Fibroblast of lung (primary cell): Measurements from ENCODE around the gene WWOX. TPM values are rescaled to one million over a fixed set of nuclear protein-coding genes. Genes with fewer than 3 reads are reported as not detected.

Source experiments
- DNase-seq, 2 donors: peaks; one replicate each; pipeline versions ENCODE4 v3.0.0 to v3.0.0-alpha.2; 2010; ENCODE audit warnings: low read depth in 2 of 2
- H2AFZ ChIP-seq: 2 replicates; pipeline ENCODE4 v1.5.1; 2012; ENCODE audit warnings: low read length, control low read depth, inconsistent platforms
- H3K27ac ChIP-seq: 2 replicates; pipeline ENCODE4 v1.5.1; 2011; ENCODE audit warnings: low read length, control low read depth; ENCODE audit not compliant: insufficient read depth
- H3K27me3 ChIP-seq: 2 replicates; pipeline ENCODE4 v1.5.1; 2011; ENCODE audit warnings: mild to moderate bottlenecking, low read length; ENCODE audit not compliant: control insufficient read depth, insufficient read depth
- H3K36me3 ChIP-seq: 2 replicates; pipeline ENCODE4 v1.5.1; 2011; ENCODE audit warnings: low read length; ENCODE audit not compliant: control insufficient read depth, insufficient read depth
- H3K4me1 ChIP-seq: 2 replicates; pipeline ENCODE4 v1.5.1; 2011; ENCODE audit warnings: low read length; ENCODE audit not compliant: control insufficient read depth, insufficient read depth; ENCODE audit errors: extremely low read depth
- H3K4me2 ChIP-seq: 2 replicates; pipeline ENCODE4 v1.5.1; 2011; ENCODE audit warnings: low read length, control low read depth; ENCODE audit not compliant: insufficient read depth; ENCODE audit errors: extremely low read depth
- H3K4me3 ChIP-seq, 4 experiments: fragments of 200-600 bp in 1 of 4; sonication (generic) in 1 of 4; replicated peaks in 1 of 4; 2 replicates each; pipeline ENCODE4 v1.5.1; 2011 to 2016; ENCODE audit warnings: low read length in 4 of 4, low read depth in 3 of 4, mild to moderate bottlenecking in 3 of 4, control low read depth in 2 of 4, inconsistent platforms in 1 of 4, mixed read lengths in 1 of 4; ENCODE audit not compliant: insufficient read depth in 1 of 4; ENCODE audit errors: control extremely low read depth in 1 of 4
- H3K79me2 ChIP-seq: 2 replicates; pipeline ENCODE4 v1.5.1; 2012; ENCODE audit warnings: mild to moderate bottlenecking, low read length, inconsistent platforms; ENCODE audit not compliant: control insufficient read depth, insufficient read depth
- H3K9ac ChIP-seq: 2 replicates; pipeline ENCODE4 v1.5.1; 2011; ENCODE audit warnings: mild to moderate bottlenecking, low read length, control low read depth; ENCODE audit not compliant: insufficient read depth
- H3K9me3 ChIP-seq: 2 replicates; pipeline ENCODE4 v1.5.1; 2012; ENCODE audit warnings: low read depth, low read length; ENCODE audit not compliant: control insufficient read depth, insufficient read depth
- H4K20me1 ChIP-seq: 2 replicates; pipeline ENCODE4 v1.5.1; 2011; ENCODE audit warnings: low read length; ENCODE audit not compliant: control insufficient read depth, insufficient read depth; ENCODE audit errors: extremely low read depth
- EZH2 ChIP-seq: IDR thresholded peaks from 2 replicates; pipeline ENCODE4 v1.5.1; 2012; ENCODE audit warnings: low read length, control low read depth, mild to moderate bottlenecking; ENCODE audit errors: missing control alignments
- polyA plus RNA-seq, 2 donors: library from polyadenylated mRNA; depleted of rRNA in 1 of 2; stranded (reverse) in 1 of 2; unstranded in 1 of 2; fragments of >200 nt; gene quantifications; 2 replicates each; pipeline ENCODE4 v1.2.1, GENCODE V29; 2011 to 2012; ENCODE audit warnings: missing spikeins in 1 of 2
- total RNA-seq: library from RNA; depleted of rRNA; stranded (reverse); fragments of >200 nt; gene quantifications from 2 replicates; pipeline ENCODE4 v1.2.1, GENCODE V29; 2014
- TF ChIP-seq, protein P1 (sequence below), 2 donors: IDR thresholded peaks in 1 of 2; conservative IDR thresholded peaks in 1 of 2; 1 replicate in 1 of 2; 2 replicates in 1 of 2; pipeline ENCODE4 v1.5.1; 2011 to 2012; ENCODE audit warnings: low read length in 2 of 2, control low read depth in 1 of 2, inconsistent platforms in 1 of 2, low read depth in 1 of 2, mild to moderate bottlenecking in 1 of 2

Gene WWOX
- total and polyA plus RNA-seq, 2 donors (not counting 1 experiment from before 2014, with no cell fraction given) = 5.6 to 16.3 TPM

DNA sequence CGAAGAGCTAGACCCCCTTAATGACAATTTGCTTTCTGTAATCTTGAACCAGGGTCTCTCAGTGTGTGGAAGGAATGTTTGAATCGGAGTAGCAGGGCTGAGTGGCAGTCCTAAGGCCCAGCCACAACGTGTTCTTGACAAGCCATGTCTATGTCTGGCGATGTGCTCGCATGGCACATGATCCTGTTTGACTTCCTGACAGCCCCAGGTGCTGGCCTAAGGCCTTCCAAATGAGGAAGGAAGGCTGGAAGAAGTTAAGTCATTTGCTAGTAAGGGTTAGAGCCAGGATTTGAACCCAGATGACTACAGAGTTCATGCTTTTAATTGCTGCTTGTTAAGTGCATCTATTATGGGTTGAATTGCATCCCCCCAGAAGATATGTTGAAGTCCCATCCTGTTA lies 1014.4 kb downstream of the WWOX start:
- no peak overlapping the region for H3K4me2 ChIP-seq
- no peak for TF ChIP-seq EZH2
- TF ChIP-seq, protein P1, sequence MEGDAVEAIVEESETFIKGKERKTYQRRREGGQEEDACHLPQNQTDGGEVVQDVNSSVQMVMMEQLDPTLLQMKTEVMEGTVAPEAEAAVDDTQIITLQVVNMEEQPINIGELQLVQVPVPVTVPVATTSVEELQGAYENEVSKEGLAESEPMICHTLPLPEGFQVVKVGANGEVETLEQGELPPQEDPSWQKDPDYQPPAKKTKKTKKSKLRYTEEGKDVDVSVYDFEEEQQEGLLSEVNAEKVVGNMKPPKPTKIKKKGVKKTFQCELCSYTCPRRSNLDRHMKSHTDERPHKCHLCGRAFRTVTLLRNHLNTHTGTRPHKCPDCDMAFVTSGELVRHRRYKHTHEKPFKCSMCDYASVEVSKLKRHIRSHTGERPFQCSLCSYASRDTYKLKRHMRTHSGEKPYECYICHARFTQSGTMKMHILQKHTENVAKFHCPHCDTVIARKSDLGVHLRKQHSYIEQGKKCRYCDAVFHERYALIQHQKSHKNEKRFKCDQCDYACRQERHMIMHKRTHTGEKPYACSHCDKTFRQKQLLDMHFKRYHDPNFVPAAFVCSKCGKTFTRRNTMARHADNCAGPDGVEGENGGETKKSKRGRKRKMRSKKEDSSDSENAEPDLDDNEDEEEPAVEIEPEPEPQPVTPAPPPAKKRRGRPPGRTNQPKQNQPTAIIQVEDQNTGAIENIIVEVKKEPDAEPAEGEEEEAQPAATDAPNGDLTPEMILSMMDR (conservative IDR thresholded peaks at IDR 0.05 in 1 of 2, IDR thresholded peaks at IDR 0.05 in 1 of 2; ENCODE audit: low read depth in 1 of 2, low read length in 2 of 2) = no peak

DNA sequence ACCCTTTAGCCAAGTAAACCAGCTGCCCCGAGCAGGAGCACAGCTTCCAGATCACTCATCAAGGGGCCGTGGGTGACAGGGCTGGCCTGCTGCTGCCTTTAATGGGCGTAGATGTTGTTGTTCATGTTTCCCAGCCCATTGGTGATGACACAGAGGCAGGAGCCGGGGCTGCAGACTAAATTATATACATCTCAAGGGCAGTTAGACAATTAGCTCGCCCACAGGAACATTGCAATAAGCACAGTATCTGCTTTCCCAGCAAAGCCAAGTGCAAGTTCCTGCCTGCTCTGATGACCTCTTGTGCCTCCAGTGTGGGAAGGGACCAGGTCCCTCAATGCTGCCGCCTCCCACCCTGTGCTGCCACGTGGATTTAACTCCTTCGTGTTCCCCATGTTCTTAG lies 1015.3 kb downstream of the WWOX start:
- no peak overlapping the region for H3K4me3 ChIP-seq
- no peak overlapping the region for H3K4me2 ChIP-seq
- DNase-seq = no peak
- H3K9ac ChIP-seq = no peak overlapping the region
- no peaks in the 10 kb centered on the region for H3K4me1 ChIP-seq
- no peak for TF ChIP-seq EZH2
- TF ChIP-seq, protein P1 (conservative IDR thresholded peaks at IDR 0.05 in 1 of 2, IDR thresholded peaks at IDR 0.05 in 1 of 2; ENCODE audit: low read depth in 1 of 2, low read length in 2 of 2) = no peak
- no peaks in the 10 kb centered on the region for H3K79me2 ChIP-seq
- no peaks in the 10 kb centered on the region for H3K36me3 ChIP-seq
- H4K20me1 ChIP-seq = no peaks in the 10 kb centered on the region
- H3K9me3 ChIP-seq = no peaks in the 10 kb centered on the region
- no peak overlapping the region for H3K27ac ChIP-seq
- no peaks in the 10 kb centered on the region for H3K27me3 ChIP-seq
- no peak overlapping the region for H2AFZ ChIP-seq

More for the DNA sequence above, 1014.4 kb downstream of the WWOX start:
- H3K4me1 ChIP-seq = no peaks in the 10 kb centered on the region
- no peak overlapping the region for H3K9ac ChIP-seq
- no peaks in the 10 kb centered on the region for H3K27me3 ChIP-seq
- H2AFZ ChIP-seq = no peak overlapping the region
- no peaks in the 10 kb centered on the region for H3K36me3 ChIP-seq
- no peak overlapping the region for H3K27ac ChIP-seq
- no peaks in the 10 kb centered on the region for H3K9me3 ChIP-seq
- H3K79me2 ChIP-seq = no peaks in the 10 kb centered on the region
- no peak overlapping the region for H3K4me3 ChIP-seq
- DNase-seq = no peak
- no peaks in the 10 kb centered on the region for H4K20me1 ChIP-seq

GRCh38 chr16:79121906-79122305 lies 1022.5 kb downstream of the WWOX start:
- no peaks in the 10 kb centered on the region for H3K9me3 ChIP-seq
- TF ChIP-seq, protein P1 (conservative IDR thresholded peaks at IDR 0.05 in 1 of 2, IDR thresholded peaks at IDR 0.05 in 1 of 2; ENCODE audit: low read depth in 1 of 2, low read length in 2 of 2) = no peak
- no peak for TF ChIP-seq EZH2
- no peaks in the 10 kb centered on the region for H4K20me1 ChIP-seq
- no peaks in the 10 kb centered on the region for H3K36me3 ChIP-seq
- H2AFZ ChIP-seq = no peak overlapping the region
- H3K27me3 ChIP-seq = no peaks in the 10 kb centered on the region
- no peaks in the 10 kb centered on the region for H3K4me1 ChIP-seq
- no peak overlapping the region for H3K4me3 ChIP-seq
- no peak overlapping the region for H3K27ac ChIP-seq
- no peak for DNase-seq
- H3K9ac ChIP-seq = no peak overlapping the region
- no peak overlapping the region for H3K4me2 ChIP-seq
- H3K79me2 ChIP-seq = no peaks in the 10 kb centered on the region
